Upper lobe of left lung (tissue), 4 donors: ENCODE measurements around the gene EXOC2.

ENCODE experiments used
- CTCF ChIP-seq, 6 experiments: fragments of 450-650 bp in 4 of 6; fragments of 200-600 bp in 2 of 6; sonication (generic) in 2 of 6; IDR thresholded peaks; one replicate each; pipeline ENCODE4 v1.5.1; 2016 to 2019; ENCODE audit warnings: antibody characterized with exemption in 6 of 6
- EP300 ChIP-seq, 4 donors: sonication (generic); formaldehyde crosslinking; IDR thresholded peaks; one replicate each; pipeline ENCODE4 v1.5.1; 2017; ENCODE audit warnings: antibody characterized with exemption in 4 of 4, control low read depth in 2 of 4
- POLR2A ChIP-seq, 4 donors: fragments of 450-650 bp; IDR thresholded peaks; one replicate each; pipeline ENCODE4 v1.5.1; 2016 to 2017; ENCODE audit warnings: antibody characterized with exemption in 4 of 4, mild to moderate bottlenecking in 2 of 4
- POLR2AphosphoS5 ChIP-seq, 2 donors: sonication (generic); formaldehyde crosslinking; IDR thresholded peaks; one replicate each; pipeline ENCODE4 v1.5.1; 2017; ENCODE audit warnings: antibody characterized with exemption in 2 of 2

- TF ChIP-seq CTCF (IDR thresholded peaks at IDR 0.05) (no peak), POLR2A (IDR thresholded peaks at IDR 0.05) (no peak), POLR2AphosphoS5 (IDR thresholded peaks at IDR 0.05) (no peak), EP300 (IDR thresholded peaks at IDR 0.05) (no peak)
Observed at GRCh38 chr6:718345-718744, 25.4 kb upstream of the EXOC2 start.
